ENCODE measurements around the gene FYB1.

DNA sequence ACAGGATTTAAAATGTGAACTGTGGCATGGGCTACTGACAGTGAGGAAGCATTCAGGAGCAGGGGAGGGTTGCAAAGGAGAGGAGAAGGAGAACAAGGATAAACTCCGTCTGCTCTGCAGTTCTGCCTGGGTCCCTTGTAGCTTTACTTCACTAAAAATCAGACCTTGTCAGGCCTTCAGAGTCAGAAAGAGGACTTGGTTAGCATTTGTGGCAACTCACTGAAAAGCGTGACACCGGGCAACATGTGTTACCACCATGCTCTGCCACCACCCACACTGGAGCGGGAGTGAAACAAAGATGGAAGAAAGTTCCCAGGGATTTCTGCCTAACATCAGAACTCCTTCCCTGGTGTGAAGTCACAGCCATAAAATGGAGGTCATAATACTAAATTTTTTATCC, 19.3 kb downstream of the FYB1 start:
- TF ChIP-seq, protein P1, sequence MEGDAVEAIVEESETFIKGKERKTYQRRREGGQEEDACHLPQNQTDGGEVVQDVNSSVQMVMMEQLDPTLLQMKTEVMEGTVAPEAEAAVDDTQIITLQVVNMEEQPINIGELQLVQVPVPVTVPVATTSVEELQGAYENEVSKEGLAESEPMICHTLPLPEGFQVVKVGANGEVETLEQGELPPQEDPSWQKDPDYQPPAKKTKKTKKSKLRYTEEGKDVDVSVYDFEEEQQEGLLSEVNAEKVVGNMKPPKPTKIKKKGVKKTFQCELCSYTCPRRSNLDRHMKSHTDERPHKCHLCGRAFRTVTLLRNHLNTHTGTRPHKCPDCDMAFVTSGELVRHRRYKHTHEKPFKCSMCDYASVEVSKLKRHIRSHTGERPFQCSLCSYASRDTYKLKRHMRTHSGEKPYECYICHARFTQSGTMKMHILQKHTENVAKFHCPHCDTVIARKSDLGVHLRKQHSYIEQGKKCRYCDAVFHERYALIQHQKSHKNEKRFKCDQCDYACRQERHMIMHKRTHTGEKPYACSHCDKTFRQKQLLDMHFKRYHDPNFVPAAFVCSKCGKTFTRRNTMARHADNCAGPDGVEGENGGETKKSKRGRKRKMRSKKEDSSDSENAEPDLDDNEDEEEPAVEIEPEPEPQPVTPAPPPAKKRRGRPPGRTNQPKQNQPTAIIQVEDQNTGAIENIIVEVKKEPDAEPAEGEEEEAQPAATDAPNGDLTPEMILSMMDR (IDR thresholded peaks at IDR 0.05) = no peak
- TF ChIP-seq POLR2A (IDR thresholded peaks at IDR 0.05) = no peak

All from lower leg skin (tissue), 3 donors.